GDM1 (cell line): ENCODE measurements around the gene NFIA.

Experiments used
- DNase-seq: peaks from one replicate; lab custom pipeline; 2025; lab: John Stamatoyannopoulos, UW

Gene NFIA

DNA sequence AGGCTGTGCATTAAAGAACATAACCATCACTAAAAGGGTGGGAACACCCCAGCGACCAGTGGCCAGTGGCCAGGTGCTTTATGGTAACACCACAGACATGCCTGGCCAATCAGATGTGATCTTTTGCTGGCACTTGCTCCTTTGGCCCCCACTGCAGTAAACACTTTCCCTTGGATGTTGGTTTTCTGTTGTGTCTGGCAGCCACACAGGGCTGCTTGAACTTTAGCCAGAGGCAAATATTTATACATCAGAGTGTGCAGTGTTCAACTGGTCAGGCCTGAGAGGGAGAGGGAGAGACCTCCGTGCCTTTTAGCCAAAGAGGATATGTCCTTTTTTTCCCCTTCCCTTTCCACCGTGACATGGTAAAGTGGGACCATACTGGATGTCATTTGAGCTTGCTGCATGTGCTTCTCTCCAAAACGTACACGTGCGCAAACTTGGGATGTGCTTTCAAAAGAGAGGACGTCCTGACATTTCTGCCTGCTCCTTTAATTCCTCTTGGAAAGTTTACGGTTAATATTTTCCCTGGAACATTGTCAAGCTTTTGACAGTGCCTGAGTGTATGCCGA is 101.2 kb downstream of the NFIA start:
- no peak for DNase-seq

DNA sequence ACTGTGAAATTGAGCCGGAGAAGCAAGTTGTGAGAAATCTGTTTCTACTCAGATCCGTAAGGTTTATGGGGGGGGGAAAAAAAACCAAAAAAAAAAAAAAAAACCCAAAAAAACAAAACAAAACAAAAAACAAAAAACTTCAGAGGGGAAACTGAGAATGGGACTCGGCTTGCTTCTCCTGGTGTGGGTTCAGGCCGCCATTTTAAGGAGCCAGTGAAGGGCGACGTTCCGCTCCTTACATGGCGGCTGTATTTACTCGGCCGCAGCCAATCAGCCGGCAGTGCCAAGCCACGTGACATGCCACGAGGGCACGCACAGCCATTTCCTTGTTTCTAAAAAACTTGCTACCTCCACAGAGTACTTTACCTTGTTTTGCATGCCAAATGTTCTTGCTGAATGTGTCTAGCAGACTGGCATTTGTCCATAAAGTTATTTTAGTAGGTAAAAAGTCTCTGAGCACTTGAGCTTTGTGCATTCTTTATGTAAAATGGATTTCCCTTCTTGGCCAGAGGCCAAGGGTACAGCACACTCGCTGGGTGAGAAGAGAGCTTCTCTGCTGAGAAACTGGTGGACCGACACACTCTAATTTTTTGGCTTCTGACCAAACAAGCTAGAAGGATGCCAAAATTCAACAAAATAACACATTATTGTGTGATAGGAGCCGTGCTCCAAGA is 101.8 kb downstream of the NFIA start:
- DNase-seq = no peak

DNA sequence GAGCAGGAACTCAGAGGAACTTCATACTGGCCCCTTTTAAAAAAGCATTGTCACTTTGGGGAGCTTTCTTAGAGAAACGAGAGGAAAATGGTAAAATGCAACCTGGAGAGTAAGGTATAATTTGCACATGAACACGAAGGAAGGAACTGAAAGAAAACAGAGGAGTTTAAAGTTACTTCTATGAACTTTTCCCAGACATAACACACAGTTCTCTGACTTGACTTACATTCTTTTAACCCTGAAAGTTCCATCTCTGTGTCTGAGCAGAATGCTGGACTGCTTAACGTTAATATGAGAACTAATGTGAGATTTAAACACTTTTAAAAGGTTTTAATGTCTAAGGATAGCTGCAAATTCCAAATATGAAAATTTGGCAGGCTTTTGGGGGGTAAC is 102.3 kb downstream of the NFIA start:
- DNase-seq = no peak

DNA sequence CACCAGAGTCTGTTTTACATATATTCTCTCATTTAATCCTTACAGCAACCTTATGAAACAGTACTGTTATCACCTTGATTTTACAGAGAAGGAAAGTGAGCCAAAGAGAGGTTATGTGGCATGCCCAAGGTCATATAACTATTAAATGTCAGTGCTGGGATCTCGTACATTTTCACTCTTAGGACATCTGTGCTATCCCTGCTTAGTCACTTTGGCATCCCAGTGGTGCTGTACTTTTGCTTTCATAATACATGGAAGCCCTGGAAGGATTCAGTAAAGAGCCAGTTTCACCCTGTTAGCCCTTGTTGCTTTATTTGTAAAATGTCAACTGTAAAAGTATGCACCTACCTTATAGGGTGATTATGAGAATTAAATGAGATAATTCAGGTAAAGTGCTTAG is 104.4 kb downstream of the NFIA start:
- no peak for DNase-seq

DNA sequence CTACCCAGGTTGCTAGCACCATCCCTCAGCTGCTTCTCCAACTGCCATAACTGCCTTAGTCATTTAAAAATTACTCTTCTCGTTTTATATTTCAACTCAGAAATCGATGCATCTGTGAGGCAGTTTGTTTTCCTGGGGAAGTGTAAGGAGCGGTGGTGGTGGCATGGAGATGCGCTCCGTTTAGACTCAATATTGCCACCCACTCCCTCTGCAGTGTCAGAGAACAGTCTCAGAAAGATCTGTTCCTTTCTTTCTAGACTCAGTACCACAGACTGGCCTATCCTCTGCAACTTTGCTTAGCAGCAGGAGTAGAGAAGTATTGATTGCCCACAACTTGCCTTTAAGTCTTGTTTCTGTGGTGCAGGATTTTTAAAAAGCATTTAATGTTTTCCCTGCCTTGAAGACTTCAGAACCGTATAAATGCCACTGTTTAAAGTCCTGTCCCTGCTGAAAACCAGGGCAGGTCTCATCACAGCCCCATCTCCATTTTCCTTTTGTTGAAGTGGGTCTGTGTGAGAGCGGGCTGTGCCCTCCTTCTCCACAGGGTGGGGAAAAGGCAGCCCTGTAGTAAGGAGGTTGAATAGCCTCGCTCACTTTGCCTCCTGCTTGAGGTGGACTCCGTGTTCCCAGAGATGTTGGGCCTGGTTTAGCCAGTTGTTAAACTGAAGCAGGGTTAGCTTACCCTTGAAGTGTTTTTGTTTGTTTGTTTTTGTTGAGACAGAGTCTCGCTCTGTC is 105.2 kb downstream of the NFIA start:
- DNase-seq = no peak

DNA sequence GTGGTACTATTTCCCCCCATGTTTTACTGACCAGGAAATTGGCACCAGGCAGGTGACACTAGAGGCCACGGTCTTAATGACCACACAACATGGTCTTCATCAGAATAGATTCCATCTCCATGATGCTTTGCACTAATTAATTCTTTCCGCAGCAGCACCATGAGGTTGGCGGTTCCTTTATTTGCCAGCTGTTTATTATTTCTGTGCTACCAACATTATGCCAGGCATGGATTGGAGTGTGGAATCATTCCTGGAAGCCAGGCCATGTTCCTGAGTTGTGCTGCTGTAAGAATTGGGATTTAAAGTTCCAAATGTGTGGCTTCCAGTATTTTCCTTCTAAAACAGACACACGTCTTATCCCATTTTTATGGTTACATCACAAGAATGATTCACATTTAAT is 107.8 kb downstream of the NFIA start:
- DNase-seq = no peak

DNA sequence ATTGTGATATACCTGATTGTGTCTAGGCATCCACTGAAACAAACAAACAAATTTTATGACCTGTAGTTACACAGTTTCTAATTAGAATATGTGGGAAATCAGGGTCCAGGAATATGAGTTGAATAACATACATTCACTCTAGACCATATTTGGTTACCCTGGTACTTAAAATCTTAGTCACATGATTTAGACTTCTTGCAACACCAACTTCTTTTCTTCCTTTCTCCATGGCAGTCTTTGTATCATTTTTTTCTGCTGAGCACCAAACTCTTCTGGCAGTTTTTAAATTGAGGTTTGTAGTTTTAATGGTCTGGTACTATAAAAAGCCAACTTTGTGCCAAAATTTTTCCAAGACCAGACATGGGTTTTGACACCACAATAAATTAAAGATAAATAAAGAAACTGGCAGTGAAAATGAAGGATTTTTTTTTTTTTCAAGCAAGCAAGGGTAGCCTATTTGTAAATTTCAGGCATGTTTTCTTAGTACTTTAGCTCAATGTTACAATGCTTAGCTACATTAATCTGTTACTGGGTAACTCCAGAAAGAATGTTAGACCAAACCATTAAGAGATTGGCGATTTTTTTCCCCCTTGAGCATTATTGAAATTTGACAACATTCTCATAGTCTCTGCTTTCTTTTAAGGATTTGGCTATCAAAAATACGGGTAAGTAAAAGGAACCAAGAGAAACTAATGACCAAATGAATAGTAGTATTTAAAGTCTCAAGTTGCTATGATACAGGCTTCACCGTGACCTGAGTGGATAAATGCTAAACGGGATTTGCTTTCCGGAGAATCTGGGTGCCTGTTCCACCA is 108.5 kb downstream of the NFIA start:
- no peak for DNase-seq

DNA sequence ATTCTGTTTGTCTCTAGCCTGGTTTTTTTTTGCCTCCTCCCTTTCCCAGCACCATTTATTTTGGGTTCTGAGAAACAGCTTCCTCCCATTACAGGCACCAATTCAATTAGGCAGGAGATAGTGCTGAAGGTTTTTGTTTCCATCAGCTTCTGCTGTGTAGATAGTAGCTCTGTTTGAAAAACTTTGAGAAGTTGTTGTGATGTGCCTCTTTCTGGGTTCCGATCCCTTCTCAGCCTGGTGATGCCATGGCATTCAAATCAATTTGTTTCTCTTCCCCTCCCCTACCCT is 109.0 kb downstream of the NFIA start:
- DNase-seq = no peak

DNA sequence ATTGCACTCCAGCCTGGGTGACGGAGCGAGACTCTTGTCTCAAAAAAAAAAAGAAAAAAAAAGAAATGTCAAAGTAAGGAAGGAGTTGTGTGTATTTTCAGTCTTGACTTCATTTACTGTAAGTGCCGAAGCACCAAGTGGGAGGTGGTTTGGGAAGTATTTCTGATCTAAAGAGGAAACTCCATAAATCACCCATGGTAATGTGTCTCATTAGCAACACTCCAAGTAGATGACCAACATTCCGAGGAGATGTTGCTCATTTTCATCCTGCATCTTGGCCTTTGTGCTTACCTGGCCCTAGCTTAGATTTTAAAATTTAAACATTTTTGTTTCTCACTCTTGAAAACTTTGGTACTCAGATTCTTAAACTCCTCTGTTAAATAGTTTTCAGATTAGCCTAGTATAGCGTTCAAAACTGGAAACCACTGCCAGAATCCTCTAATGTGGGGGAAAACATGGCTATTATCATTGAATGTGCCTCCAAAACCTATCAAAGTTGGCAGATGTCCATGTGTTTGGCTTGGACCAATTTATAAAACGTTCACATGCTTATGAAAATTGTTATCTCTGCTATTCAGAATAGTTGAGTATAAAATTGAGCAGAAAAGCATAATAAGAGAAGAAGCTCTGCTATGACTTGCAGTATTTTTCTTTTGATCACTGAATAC is 110.4 kb downstream of the NFIA start:
- no peak for DNase-seq

DNA sequence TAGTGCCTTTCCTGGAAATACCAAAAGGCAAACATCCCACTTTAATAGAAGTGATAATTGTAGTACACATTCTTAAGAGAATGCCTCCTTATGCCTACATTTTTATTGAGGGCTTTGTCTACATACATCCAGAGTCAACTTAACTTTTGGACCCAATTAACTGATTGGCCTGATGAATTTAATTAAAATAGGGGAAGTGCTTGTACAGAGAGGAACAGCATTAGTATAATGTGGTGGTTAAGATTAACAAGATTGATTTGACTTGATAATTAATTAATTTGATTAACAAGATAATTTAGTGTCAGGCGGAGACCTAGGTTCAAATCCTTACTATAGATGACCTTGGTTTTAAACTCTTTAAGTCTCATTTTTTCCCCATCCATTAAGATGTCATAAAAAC is 111.4 kb downstream of the NFIA start:
- DNase-seq = no peak

DNA sequence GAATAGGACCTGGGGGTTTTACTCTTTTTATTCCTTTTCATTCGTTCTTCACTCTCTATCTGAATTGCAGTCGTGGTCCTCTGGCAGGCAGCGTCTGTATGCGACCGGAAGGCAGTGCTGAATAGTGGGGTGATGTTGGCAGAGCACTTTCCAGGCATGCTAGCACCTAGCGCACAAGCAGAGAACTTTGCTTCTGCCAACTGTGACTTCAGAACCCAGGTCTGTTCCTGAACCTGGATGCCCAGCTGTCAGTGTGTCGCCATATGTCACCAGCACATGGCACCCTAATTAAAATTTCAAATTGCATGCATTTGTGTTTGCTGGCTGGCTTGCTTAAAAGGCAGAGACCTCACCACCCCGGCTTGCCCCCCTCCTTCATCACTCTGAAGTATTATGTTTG is 116.2 kb downstream of the NFIA start:
- no peak for DNase-seq

DNA sequence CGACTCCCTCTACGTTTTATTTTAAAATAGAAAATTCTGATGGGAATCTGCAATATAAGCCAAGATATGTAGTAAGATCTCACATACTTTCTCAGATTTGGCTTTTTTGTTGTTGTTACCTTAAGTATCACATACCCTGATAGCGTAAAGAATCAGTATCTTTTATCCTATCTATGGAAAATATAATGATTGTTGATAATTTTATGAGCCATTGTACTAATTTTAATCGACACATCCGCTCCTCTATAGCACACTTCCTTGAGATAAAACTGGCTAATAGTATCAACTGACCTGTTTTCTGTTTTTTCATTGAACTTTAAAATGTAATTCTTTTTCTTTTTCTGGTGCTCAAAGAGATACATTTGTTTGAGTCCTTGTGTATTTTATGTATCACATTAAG is 118.7 kb downstream of the NFIA start:
- no peak for DNase-seq

DNA sequence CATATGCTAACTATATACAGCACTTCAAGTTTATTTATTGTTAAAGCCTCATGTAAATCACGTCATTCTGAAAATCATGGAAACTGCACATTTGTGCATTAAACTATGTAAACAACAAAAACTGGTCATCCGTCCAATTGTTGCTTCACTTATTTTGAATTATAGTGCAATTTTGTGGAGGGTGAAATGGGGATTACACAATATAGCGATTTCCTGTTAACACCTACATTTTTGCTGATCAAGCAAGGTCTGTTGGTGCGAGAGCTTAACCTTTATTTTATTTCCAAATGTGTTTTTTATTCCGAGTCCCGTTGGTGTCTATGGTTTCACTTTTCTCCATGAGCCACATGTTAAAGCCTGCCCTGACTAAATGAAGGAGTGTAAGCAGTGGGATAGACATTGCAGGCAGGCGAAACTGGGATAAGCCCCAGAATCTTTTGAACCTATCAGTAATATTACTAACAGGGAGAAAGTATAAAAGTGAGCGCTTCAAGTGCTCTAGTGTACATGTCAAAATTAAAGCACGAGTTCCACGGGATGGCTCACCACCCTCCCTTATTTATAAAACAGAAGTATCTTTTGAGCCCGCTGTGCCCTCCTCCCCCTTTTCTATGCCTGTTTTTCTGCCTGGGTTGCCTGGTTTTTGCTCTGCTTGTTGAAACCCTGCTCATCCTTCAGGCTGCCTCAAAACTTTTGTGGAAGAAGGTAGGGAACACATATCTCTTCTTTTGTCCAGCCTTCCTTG is 120.7 kb downstream of the NFIA start:
- DNase-seq = no peak

DNA sequence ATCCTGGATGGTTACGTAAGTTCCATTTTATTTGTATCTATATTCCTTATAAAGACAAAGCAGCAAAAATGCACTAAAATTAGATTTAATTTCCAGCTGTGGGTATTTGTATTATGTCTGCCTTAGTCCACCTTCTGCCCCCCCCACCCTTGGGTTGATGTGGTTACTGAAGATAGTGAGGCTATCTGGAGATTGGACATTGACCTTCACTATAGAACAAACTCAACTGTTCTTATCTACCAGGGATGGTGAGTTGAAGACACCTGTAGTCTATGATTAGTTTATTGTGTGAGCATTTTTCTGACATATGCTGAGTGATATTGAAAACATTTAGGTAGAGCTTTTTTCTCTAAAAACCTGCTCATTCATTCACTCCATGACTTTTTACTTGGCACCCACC is 122.2 kb downstream of the NFIA start:
- no peak for DNase-seq

DNA sequence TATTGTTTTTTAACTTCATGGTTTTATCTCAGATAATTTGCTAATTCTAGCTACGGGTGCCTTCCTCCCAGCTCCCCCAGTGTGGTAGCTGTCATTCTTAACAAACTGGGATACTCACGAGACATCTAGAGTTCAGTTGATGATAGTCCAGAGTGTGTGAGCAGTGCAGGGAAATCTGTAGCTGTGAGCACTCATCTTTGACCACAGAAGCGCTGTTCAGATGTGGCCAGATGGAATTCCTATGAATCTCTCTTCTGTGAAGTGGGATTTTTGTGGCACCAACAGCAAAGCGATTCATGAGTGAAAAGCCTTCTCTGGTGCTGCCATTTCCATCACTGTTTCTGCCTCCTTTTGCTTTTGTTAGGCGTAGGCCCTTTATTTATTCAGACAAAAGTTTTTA is 125.1 kb downstream of the NFIA start:
- DNase-seq = no peak

DNA sequence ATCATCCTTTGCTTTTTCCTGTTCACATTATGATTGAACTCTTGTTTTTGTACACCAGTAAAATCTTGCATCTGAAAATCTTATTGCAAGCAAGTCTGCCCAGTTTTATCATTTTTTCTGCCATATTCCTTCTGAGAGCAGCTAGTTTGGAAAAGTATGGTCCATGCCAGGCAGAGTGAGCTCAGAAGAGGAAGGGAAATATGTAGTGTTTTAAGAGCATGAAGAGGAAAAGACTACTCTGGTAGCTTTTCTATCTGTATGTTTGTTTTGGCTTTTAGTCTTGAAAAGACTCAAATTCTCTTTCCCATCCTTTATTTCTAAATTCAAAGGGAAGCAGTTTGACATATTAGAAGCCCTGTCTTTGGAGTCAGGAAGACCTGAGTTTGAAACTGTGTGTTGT is 125.8 kb downstream of the NFIA start:
- DNase-seq = no peak

DNA sequence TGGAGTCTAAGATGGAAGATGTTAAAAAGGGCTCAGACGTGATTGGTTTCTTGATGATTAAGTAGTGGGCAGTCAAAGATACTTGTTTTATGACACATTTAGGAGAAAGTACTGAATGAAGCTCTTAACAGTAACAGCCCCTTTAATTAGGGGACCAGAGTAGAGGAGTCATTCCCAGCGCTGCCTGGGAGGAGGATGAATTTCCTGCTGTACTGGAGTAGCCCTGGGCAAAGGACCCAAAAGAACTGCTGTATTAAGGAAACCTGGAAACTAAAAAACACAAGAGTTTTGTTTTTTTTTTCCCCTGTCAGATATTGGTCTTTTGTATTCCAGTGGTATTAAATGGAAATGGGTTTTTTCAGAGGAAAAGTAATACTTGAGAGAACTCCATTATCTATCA is 126.5 kb downstream of the NFIA start:
- no peak for DNase-seq

DNA sequence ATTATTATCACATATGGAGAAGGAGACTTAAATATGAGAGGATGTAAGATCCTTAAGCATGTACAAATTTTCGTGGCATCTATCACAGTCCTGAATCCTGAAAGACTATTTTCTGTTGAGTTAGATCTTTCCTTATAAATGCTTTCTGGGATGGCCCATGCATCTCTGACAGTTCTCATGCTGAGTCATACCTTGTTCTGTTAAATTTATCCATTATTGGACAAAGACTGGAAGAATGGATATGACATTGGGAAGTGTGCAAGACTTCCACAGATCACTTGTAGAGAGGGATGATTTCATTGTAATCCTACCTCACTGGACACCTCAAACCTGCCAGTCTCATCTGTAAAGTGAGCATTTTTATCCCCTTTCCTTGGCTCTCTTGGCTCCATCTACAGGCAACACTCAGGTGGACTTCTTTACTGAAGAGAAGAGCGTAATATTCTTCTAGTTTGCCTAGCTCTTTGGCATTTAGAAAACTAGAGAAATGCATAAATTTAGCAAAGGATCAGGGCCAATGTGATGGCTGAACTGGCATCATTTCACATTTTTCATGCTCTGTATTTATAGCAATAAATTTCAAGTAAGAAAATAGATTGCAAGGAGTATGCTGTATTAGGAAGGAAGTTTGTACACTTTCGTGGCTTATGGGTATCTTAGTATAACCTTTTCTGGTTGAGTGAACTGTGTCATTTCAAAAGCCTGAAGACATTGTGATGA is 128.2 kb downstream of the NFIA start:
- DNase-seq = no peak

DNA sequence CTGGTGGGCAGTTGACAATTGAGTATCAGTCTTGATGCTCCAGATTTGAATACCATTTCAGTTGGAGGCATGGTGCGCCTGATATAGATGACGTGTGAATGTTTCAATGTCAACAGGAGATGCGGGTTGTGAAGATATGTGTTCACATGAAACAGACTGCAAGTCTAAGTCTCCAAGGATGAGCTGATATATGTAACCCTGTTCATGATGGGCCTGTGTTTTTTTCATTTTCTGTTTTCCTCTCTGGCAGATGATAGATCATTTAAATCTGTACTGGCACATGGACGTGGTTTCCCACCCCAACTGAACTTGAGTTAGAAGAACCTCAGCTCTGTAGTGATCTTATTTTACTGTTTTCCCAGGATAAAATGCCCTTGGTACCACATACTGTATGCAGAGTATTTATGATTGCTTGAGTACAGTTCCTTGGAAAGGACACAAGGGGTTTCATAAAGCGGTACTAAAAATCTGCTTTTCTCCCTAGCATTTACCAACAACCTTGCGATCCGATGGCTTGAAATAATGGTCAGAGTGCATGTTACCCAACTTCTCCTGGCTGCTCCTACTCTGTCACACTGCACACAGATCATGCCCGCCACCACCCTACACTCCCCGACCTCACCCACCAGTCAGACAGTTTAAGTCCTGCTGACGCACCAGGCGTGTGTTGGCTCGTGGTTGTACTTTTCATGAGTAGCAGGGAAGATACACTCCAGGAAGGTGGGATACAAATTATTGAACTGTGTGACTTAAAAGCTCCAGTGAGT is 131.1 kb downstream of the NFIA start:
- no peak for DNase-seq

DNA sequence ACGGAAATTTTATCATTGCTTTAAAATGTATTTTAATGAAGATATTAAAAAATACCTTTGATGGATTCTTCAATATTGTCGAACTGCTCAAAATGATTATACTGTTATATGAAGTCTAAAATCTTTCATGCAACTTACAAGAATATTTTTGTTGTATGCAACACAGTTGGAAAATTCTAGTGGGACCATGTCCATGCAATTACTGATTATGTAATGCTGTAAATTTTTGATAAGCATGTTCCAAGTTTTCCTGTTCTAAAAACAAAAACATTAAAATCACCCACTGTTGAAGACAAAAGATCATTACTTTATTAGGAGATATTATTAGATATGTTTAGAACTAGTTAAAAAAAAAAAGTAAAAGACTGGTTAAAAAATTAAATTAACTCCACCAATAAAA is 132.8 kb downstream of the NFIA start:
- DNase-seq = no peak
